Lower lobe of right lung (tissue), 2 donors: ENCODE results near the gene LPP. TPM values are rescaled to one million over a fixed set of nuclear protein-coding genes. Genes with fewer than 3 reads are reported as not detected.

Experiments
- ATAC-seq, 2 donors: fragments of 200-7000 bp; cut with Tn5 transposase; one replicate each; pipeline ENCODE4 v1.9.1; 2020 to 2022; ENCODE audit warnings: mild to moderate bottlenecking in 2 of 2, moderate library complexity in 2 of 2
- DNase-seq: peaks from one replicate; pipeline ENCODE4 v3.0.0-alpha.2; 2020
- H3K27ac ChIP-seq: fragments of 200-600 bp; one replicate; pipeline ENCODE4 v1.8.0; 2022
- H3K27me3 ChIP-seq: fragments of 200-600 bp; one replicate; pipeline ENCODE4 v1.8.0; 2022; ENCODE audit warnings: low read depth
- H3K36me3 ChIP-seq: fragments of 200-600 bp; one replicate; pipeline ENCODE4 v1.8.0; 2022; ENCODE audit warnings: mild to moderate bottlenecking
- H3K4me1 ChIP-seq: fragments of 200-600 bp; one replicate; pipeline ENCODE4 v1.8.0; 2022
- H3K4me3 ChIP-seq: fragments of 200-600 bp; one replicate; pipeline ENCODE4 v1.8.0; 2022; ENCODE audit warnings: mild to moderate bottlenecking
- H3K9me3 ChIP-seq: fragments of 200-600 bp; one replicate; pipeline ENCODE4 v1.8.0; 2022
- CTCF ChIP-seq: fragments of 200-600 bp; IDR thresholded peaks from one replicate; pipeline ENCODE4 v1.8.0; 2022; ENCODE audit warnings: antibody characterized with exemption, mild to moderate bottlenecking
- intact Hi-C: fragments of 100-400 bp; cut with DNase I; formaldehyde crosslinking; loops from one replicate; pipeline ENCODE4 v1.11.0; 2022
- total RNA-seq: library from RNA; stranded (reverse); fragmentation: NEBNext Ultra II Directional; extraction: Animal tissue kit (Norgen Biotek cat#: 25700); gene quantifications from one replicate; pipeline ENCODE4 v1.2.1, GENCODE V29; 2021
- donor health status: DM: no; HTN: yes; CAD: no; lungs with severe emphysema.

The LPP gene
- total RNA-seq, 1 donor from 2014 or later, result 180 TPM

DNA sequence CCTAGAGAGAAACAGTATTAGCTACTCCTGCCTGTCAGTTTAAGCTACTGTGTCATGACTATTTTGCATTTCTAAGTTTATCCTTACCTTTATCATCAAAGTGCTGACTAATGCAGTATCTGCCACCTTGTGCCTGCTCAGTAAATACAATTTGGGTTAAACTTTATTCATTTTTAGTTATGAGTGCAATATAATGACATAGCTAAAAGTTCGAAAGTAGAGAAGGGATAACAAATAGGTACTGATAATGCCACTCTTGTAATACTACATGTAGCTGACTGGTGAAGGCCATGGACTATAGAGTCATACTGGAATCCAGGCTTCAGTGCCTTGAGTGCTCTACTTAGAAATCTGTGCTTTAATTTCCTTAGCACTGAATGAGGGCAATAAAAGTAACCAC, 537.0 kb downstream of the LPP start:
- Histone ChIP-seq H3K4me1 (peaks cover 37% of the 10 kb centered on the region), H3K9me3 (no peaks in the 10 kb centered on the region), H3K36me3 (no peaks in the 10 kb centered on the region), H3K27me3 (no peaks in the 10 kb centered on the region), H3K27ac (no peak overlapping the region), H3K4me3 (no peak overlapping the region)
- intact Hi-C loops, result no loop called here
- no peak for TF ChIP-seq CTCF
- no peak for DNase-seq
- no peak for ATAC-seq

DNA sequence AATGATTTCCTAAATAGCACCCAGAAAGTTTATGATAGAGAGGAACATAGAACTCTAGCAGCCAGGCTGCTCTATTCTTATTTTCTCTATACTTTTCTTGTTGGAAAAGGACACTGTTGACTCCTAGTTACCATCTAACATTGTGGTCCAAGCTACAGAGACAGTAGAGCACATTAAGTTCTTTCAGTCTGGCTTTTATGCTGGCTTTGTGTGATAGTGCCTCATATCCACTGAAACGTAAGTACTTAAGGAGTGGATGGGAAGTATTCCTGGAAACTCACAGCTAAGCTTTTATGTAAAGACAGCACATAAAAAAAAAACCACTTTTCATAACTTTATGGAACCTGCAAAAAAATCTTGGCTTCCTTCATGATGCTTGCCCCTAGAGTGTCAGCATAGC, 537.7 kb downstream of the LPP start:
- H3K36me3 ChIP-seq, result no peaks in the 10 kb centered on the region
- H3K4me3 ChIP-seq, result no peak overlapping the region
- peaks cover 31% of the 10 kb centered on the region for H3K4me1 ChIP-seq
- intact Hi-C loops, result no loop called here
- no peaks in the 10 kb centered on the region for H3K27me3 ChIP-seq
- no peak for TF ChIP-seq CTCF
- H3K9me3 ChIP-seq, result no peaks in the 10 kb centered on the region
- DNase-seq, result no peak
- ATAC-seq, result no peak
- H3K27ac ChIP-seq, result no peak overlapping the region

- H3K4me3 ChIP-seq, result no peak overlapping the region
- ATAC-seq, result no peak
- H3K27ac ChIP-seq, result no peak overlapping the region
- no peaks in the 10 kb centered on the region for H3K36me3 ChIP-seq
- no peaks in the 10 kb centered on the region for H3K27me3 ChIP-seq
- DNase-seq, result no peak
- no peak for TF ChIP-seq CTCF
- peaks cover 20% of the 10 kb centered on the region for H3K4me1 ChIP-seq
- H3K9me3 ChIP-seq, result no peaks in the 10 kb centered on the region
- intact Hi-C loops, result no loop called here
Observed at GRCh38 chr3:188692700-188693099, 538.7 kb downstream of the LPP start.

DNA sequence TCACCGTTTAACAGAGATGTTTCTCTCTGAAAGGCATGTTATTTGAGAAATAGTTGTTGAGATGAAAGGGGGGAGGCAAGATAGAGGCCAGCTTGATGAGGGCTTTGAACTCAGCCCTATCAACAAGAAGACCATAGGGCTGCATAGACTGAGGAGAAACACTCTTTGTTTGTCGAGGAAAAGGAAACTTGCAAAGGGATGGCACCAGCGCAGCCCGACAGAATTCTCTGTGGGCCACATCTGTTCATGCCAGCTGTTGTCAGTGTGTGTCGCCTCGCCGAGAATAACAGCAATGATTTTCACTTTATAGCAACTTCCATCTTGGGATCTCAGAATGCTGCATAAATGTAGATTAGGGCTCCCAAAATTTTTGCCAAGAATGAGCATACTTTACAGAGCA, 539.5 kb downstream of the LPP start:
- no peak for TF ChIP-seq CTCF
- no peaks in the 10 kb centered on the region for H3K27me3 ChIP-seq
- H3K27ac ChIP-seq, result no peak overlapping the region
- H3K4me3 ChIP-seq, result no peak overlapping the region
- intact Hi-C loops, result no loop called here
- no peaks in the 10 kb centered on the region for H3K9me3 ChIP-seq
- peaks cover 15% of the 10 kb centered on the region for H3K4me1 ChIP-seq
- ATAC-seq (no peak), DNase-seq (no peak)
- no peaks in the 10 kb centered on the region for H3K36me3 ChIP-seq

- no peaks in the 10 kb centered on the region for H3K9me3 ChIP-seq
- H3K4me3 ChIP-seq, result no peak overlapping the region
- H3K27me3 ChIP-seq, result no peaks in the 10 kb centered on the region
- DNase-seq (no peak), ATAC-seq (no peak)
- H3K4me1 ChIP-seq, result peaks cover 10% of the 10 kb centered on the region
- H3K27ac ChIP-seq, result no peak overlapping the region
- TF ChIP-seq CTCF, result no peak
- H3K36me3 ChIP-seq, result no peaks in the 10 kb centered on the region
- intact Hi-C loops, result no loop called here
Observed at GRCh38 chr3:188695241-188695640, 541.3 kb downstream of the LPP start.

- Histone ChIP-seq H3K4me1 (peaks cover 11% of the 10 kb centered on the region), H3K9me3 (no peaks in the 10 kb centered on the region), H3K4me3 (no peak overlapping the region), H3K27ac (no peak overlapping the region), H3K27me3 (no peaks in the 10 kb centered on the region), H3K36me3 (no peaks in the 10 kb centered on the region)
- TF ChIP-seq CTCF, result no peak
- DNase-seq, result no peak
- intact Hi-C loops, result no loop called here
- no peak for ATAC-seq
Observed at GRCh38 chr3:188697127-188697526, 543.2 kb downstream of the LPP start.
